ENCODE measurements around the gene PLA2G2E.

PLA2G2E gene

GRCh38 chr1:19926296-19927129 is 3.1 kb upstream of the PLA2G2E start:
- no peak for DNase-seq

- no peak for DNase-seq
Measured at GRCh38 chr1:19925342-19926070, 2.1 kb upstream of the PLA2G2E start.

DNA sequence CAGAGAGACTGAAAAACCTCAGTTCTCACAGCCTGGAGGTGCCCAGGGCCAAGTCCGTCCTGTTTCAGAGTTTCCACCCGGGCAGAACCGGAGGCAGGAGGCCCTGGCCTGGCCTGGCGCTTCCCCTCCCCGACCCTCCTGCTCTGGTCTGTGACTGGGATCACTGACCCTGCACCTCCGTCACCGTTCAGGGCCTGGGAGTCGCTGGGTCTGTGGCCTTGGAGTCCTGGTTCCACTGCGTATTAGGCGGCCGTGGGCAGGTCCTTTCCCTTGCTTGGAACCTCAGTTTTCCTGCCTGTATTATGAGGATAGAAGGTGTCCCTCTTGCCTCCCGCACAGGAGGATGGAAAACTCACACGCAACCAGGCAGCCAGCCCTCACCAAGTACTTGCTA is 533 bp upstream of the PLA2G2E start:
- DNase-seq, result no peak

- DNase-seq, result no peak
Measured at GRCh38 chr1:19922015-19922688, 1.3 kb downstream of the PLA2G2E start.

DNA sequence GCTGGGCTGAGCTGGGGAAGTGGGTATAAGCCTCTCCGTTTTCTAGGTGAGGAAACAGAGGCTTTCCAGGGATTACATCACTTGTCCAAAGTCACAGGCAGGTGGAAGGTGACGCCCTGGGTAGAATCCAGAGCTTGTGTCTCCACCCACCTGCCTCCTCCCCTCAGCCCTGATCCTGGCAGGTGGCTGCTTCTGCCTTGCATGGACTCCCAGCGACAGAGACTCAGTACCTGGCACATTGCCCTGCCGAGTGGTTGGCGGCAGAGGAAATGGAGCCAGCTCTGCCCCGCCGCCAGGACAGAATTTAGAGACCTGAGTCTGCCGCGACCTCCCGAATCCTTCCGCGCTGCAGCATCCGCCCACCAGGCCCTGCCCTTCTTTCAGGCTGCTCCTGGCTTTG is 2.1 kb downstream of the PLA2G2E start:
- DNase-seq, result no peak

DNA sequence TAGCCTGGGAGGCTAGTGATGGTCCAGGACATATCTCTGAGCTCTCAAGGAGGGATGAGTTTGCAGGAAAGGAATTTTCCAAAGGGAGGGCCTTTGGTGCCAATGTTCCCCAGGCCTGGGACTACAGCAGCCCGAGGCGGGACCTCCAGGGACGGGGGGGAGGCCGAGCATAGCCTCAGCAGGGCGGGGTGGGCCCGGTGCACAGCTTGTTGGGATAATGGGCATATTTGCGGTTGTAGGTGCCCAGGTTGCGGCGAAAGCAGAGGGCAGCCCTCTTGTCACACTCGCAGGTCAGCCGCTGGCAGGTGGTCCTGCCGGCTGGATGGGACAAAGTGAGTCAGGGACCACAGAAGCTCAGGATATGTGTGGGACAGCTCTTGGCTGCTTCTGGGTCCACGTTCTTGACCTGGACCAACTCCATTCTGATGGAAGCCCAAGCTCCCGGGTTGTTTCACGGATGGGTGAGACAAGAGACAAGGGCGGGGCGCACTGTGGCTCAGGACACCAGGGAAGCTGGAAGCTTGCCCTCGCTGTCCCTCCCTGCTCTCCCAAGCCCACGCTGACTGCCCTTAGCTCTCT is 3.2 kb downstream of the PLA2G2E start:
- DNase-seq, result no peak

- DNase-seq, result peak; percentile 92
Measured at GRCh38 chr1:19918057-19918456, 5.4 kb downstream of the PLA2G2E start.

DNA sequence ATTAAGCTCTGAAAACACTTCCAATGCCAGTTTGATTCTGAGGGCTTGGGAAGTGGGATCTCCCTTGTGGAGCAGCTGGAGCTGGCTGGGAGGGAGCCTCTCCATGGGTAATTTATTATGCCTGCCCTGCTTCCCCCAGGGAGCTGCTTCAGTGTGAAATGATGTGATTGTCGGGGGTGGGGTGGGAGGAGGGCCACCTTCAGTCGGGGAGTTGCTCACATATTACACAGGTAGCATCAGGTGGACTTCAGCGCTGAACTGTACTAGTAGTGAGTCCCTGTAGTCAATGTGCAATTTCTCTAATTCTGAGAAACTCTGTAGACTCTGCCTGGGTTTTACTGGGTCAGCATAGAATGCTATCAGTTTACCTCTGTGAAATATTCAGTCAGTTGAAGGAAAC is 12.8 kb downstream of the PLA2G2E start:
- DNase-seq, result no peak

DNA sequence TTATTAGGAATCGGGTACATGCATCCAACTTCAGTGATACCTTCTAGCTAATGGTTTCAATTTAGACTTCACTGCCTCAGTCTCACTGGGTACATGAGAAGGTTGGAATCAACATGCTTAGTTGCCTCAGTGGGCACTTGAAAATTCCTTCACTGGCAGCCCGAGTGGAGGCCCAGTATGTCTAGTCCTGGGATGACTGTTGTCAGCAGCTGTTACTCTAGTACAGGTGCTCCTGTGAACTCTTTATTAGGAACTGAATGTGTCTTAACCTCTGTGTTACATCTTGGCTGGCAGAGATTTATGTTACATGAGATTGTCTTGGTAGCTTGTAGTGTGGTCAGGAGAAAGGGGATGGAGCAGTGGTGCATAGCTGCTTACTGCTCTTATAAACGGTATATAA is 13.4 kb downstream of the PLA2G2E start:
- DNase-seq, result no peak

DNA sequence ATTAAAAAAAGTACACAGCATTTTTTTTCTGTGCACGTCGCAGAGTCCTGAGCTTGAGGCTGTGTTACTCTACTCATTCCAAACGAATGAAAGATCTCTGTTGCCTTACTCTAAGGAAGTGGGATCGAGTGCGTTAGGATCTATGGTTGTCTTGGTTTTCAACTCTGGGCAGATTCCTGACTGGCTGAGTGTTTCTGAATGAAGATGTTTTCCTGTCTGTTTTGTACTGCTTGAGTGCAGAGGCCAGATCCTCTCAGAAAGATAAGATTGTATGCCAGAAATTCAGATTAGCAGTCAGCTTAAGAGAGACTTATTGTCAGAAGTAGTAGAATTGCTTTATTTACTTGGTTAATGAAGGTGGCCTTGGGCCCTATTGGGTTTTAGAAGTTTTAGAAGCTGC is 14.0 kb downstream of the PLA2G2E start:
- no peak for DNase-seq

GRCh38 chr1:19907456-19907855 is 16.0 kb downstream of the PLA2G2E start:
- no peak for DNase-seq

- DNase-seq, result no peak
Measured at GRCh38 chr1:19903621-19904020, 19.8 kb downstream of the PLA2G2E start.

GRCh38 chr1:19901653-19902052 is 21.8 kb downstream of the PLA2G2E start:
- no peak for DNase-seq

- no peak for DNase-seq
Measured at GRCh38 chr1:19894218-19894617, 29.2 kb downstream of the PLA2G2E start.

GRCh38 chr1:19893687-19894086 is 29.7 kb downstream of the PLA2G2E start:
- DNase-seq, result no peak

- DNase-seq, result no peak
Measured at GRCh38 chr1:19892628-19893168, 30.7 kb downstream of the PLA2G2E start.

GRCh38 chr1:19892129-19892528 is 31.3 kb downstream of the PLA2G2E start:
- DNase-seq, result no peak

- no peak for DNase-seq
Measured at GRCh38 chr1:19889656-19890055, 33.8 kb downstream of the PLA2G2E start.

DNA sequence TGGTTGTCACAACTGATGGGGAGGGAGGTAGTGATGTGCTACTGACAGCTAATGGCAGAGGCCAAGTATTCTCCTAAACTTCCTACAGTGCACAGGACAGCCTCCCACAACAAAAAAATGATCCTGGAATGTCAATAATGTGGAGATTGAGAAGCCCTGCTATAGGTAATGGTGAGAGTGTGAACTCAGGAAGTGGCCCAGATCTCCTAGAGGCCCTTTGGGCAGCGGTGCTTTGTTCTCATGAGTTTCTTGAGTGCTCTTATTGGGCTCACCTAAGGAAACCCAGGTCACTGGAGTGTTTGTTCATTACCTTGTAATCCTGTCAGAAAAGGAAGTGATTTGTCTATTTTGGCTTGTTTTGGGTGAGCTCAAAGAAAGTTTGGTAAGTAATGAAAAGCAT is 35.3 kb downstream of the PLA2G2E start:
- DNase-seq, result no peak

- no peak for DNase-seq
Measured at GRCh38 chr1:19885821-19886220, 37.6 kb downstream of the PLA2G2E start.

DNA sequence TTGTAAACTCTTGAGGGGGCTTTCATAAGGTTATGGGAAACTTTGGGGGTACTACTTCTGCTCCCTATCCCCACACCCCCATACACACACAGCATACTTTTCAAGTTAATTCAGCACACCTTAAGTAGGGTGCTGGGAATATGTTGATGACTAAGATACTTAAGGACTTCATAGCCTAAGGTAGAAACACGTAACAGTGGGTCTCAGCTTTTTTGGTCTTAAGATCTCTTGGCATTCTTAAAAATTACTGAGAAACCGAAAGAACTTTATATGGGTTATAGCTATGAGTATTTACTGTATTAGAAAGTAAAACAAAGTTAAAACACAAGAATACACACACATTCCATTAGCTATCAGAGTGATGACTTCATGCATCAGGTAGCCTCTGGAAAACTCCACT is 39.1 kb downstream of the PLA2G2E start:
- DNase-seq, result no peak

- peak; percentile 100 for DNase-seq
Measured at GRCh38 chr1:19882111-19883071, 41.0 kb downstream of the PLA2G2E start, which contains the start of gene OTUD3. TSS of gene OTUD3 (plus strand) at chr1:19882395. CDS start at chr1:19882514, 119 bp downstream.

Measured in hematopoietic multipotent progenitor cell treated with erythropoietin and hydrocortisone succinate and interleukin-3 and kit ligand, for 6 days (in vitro differentiated cells).